HG03439 (cell line): Measurements from ENCODE around the gene DYRK1A.

Experiments used
- ATAC-seq: cut with Tn5 transposase; IDR thresholded peaks from one replicate; pipeline ENCODE4 v1.9.1; 2021; ENCODE audit warnings: mild to moderate bottlenecking, moderate library complexity; ENCODE audit not compliant: unreplicated experiment

DYRK1A gene

DNA sequence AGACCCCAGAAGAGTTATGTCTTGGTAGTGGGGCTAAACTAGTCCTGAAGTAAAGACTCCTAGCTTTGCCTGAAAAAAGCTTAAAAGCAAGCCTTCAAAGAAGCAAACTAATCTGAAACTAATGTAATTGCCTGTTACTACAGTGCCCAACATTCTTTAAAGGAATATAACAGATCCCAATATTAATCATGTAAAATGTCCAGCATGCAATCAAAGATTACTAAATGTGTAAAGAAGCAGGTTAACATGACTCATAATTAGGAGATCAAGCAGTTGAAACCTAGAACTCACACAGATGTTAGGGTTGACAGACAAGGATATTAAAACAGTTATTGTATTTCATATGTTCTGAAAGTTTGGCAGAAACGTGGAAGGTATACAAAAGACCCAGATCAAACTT, 17.8 kb downstream of the DYRK1A start:
- no peak for ATAC-seq

DNA sequence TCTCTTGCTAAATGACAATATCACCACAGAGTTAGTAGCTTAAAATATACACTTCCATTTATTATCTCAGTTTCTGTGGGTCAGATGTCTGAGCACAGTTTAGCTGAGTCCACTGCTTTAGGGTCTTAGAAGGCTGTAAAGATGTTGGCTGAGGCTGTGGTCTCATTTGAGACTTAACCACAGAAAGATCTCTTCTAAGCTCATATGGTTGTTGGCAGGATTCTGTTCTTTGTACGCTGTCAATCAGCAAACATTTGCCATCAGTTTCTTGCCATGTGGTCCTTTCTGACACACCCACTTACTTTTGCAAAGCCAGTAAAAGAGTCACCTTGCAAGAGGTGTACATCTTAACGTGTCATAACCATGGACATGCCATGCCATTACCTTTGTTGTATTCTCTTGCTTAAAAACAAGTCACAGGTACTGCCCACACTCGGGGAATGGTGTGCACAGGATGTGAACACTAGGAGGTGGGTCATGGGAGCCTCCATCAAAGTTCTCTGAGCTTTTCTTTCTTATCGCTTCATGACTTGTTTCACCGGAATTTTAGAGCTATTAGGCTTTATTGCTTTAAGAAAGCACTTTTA, 18.7 kb downstream of the DYRK1A start:
- no peak for ATAC-seq

DNA sequence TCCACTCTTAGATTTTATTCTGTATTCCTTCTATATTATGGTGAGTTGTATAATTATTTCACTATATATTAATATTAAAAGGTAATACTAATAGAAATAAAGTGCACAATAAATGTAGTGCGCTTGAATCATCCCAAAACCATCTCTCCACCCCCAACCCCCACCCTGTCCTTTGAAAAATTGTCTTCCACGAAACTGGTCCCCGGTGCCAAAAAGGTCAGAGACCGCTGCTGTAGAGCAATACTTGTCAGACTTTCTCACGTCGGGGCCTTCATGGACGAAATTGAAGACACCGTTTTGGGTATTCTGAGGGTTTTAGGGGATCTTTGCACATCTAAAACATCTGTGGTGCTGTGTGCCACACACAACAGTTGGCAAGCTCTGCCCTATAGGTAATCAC, 19.6 kb downstream of the DYRK1A start:
- ATAC-seq = no peak

DNA sequence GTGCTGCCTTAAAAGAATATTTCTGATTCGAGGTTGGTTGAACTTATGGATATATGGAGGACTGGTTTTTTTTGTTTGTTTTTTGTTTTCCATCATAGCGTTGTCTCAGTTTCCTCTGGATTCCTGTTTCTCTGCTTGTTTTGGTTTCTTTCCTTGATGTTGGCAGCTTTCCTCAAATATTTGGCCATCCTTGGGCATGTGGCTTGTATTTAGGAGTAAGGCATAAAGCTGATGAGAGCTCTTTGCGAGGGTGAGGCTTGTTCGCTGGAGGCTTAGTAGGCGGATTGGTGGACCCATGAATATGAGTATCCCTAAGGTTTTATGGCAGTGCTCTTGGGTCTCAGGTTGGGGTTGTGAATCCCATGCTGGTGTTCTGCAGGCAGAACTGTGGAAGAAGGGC, 22.9 kb downstream of the DYRK1A start:
- ATAC-seq = no peak

DNA sequence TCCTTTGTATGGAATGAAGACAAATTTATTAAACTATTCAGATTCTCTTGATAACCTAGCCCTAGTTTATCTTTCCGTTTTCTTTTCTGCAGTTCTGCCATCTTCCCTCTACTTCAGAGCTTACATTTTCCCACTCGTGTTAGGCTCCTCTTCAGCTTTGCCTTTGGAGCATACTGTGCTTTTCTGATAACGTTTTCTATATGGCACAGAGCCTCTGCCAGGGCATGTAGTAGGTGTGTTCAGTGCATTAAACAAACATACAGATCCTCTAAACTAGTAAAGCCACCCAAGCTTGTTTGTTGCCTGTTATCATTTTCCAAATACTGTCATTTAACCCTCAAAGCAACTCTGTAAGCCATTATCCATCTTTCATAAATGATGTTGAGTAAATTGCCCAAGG, 25.1 kb downstream of the DYRK1A start:
- no peak for ATAC-seq

DNA sequence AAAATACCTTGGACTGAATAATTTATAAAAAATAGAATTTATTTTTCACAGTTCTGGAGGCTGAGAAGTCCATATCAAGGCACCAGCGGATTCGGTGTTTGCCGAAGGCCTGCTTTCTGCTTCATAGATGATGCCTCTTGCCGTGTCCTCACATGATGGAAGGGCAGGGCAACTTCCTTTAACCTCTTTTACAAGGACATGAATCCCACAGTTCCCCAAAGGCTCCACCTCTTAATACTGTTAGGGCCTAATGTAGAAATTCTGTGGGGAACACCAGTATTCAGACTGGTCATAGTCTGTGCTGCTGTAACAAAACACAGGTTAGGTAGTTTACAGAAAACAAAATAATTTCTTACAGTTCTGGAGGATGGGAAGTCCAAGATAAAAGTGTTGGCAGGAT, 25.9 kb downstream of the DYRK1A start:
- no peak for ATAC-seq

DNA sequence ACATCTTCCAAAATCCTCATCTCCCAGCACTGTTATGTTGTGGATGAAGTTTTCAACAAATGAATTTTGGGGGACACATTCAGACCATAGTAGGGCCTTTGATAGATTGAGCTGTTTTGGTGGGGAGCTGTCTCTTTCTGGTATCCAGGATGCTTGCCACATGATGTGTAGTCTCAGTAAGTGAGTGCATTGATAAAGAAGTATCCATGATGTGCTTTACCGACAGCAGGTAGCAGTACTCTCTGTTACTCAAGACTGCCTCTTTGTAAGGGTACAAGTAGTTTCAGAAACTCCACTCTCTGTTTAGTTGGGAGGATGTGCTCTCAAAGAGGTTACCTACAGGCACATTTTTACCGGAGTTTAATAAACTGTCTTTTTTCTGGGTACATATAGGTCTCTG, 26.5 kb downstream of the DYRK1A start:
- no peak for ATAC-seq

DNA sequence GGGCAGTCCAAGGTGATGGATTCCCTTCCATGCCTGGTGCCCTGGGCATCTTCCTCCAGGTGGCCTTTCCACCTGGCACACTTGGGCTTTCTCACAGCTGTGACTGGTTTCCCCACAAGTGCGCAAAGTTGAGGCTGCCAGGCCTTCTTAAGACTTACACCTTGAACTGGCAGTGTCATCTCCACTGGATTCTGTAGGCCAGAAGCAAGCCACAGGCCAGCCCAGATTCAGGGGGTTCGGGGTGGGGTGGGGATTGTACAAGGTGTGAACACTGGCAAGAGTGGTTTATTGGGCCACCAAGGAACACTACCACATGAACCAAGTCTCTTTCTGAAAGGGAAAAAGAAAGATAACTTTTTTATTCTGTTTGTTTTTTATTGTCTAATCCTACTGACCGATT, 27.2 kb downstream of the DYRK1A start:
- ATAC-seq = no peak

DNA sequence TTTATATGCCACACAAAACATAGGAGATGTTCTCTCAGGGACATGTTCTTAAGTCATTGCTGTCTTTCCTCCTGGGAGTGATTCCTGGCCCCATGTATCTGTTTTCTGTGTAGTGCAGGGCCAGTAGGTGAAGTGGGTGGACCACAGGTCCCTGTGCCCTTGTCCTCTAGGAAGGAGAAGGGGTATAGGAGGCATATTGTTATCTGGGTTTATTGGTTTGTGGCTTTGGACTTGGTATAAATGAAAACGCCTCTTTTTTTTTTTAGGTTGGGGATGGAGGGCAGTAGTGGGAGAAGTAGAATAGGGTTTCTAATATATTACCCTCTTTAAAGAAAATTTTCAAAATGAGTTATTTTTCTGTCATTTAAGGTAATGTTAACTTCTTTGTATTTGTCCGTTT, 29.4 kb downstream of the DYRK1A start:
- ATAC-seq = no peak

DNA sequence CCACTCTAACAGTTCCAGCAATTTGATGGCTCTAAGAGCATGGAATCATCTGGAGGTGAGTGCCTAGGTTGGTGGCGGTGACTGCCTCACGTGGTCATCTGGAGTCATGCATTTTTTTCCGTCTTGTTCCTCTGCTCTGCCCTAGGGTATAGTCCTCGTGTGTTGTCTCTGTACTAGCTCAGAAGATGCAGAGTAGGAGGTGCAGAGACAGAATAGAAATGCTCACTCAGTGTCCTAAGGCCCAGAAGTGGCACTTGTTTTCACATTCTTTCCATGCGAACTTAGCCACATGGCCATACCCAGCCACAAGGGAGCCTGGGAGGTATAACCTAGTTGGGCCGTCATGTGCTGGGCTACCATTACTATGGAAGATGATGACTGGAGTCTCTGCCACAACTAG, 30.3 kb downstream of the DYRK1A start:
- no peak for ATAC-seq

DNA sequence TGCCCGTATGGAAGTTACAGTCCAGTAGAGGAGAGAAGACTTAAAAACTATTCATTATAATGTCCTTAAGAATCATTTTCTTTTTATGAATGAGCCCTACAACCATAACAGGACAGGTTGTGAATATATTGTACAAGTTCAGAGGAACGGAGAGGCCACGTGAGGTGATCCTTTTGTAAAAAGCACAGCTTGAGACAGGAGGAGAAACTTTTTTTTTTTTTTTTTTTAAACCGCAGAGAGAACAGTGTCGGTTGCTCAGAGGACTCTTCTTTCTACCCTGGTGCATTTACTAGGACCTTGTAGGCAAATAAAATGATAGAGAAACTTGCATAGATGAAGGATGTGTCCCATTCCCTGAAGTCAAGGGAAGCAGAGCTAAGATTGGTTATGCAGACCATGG, 32.1 kb downstream of the DYRK1A start:
- ATAC-seq = no peak

DNA sequence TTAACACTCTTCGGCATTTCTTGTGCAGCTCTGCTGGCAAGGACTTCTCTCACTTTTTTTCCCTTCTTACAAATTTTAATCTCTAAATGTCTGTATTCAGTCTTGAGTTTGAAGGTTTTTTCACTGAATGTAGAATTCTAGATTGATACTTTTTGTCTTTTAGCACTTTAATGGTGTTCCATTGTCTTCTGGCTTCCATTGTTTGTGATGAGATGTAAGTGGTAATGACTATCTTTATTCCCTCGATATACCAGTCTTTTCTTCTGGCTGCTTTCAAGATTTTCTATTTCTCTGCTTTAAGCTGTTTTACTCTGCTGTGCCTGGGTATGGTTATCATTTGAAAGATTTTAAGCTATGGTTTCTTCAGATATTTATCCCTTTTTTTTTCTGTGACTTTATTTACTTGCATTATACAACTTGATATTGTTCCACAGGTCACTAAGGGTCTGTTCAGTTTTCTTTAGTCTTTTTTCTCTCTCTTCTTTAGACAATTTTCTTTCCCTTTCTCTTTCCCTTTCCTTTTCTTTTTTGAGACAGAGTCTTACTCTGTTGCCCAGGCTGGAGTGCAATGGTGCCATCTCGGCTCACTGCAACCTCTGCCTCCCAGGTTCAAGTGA, 35.8 kb downstream of the DYRK1A start:
- no peak for ATAC-seq

DNA sequence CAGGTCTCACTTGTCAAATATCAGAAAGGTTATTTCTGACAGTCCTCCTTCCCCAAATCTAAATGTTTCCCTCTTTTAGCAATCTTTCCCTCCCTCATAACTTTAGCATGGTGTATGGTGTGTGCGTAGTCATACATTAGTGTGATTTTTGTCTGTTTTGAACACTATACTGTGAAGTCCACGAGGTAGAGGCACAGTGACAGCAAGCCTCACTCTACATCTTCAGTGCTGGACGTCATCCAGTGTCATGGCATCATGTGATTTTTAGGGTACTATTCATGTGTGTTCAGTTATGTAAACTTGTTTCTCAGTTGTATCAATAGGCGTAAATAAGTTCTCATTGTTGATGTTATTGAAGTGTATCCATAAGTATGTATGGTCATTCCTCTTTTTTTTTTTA, 39.1 kb downstream of the DYRK1A start:
- ATAC-seq = no peak

DNA sequence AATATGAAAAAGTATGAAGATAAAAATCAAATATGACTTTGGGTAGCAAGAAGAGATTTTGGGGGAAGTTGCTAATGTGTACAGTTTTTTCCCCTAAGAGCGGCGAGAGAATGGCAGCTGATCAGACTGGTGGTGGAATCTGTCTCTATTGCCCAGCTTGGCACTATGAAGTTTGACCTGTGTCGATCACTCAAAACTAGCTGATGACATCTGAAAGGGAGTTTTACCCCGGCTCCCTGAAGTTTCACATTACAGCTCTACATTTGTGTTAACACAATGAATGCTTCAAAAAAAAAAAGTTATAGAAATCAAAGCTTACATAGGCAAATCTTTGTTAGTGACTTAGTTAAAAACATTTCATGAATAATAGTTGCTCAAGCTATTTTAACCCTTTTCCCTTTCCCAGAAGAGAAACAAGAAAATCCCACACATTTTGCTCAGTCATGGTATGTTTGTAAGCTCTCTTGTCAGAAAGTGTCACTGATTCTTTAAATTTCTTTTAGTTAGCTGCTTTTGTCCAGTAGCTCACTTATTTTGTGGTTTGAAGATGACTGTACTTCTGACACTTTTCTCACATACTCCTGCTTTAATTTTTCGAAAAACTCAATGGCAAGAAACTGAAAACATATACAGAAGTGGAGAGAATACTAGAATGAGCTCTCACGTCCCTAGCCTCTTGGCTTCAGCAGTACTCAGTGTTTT, 41.3 kb downstream of the DYRK1A start:
- ATAC-seq = peak; percentile 55

DNA sequence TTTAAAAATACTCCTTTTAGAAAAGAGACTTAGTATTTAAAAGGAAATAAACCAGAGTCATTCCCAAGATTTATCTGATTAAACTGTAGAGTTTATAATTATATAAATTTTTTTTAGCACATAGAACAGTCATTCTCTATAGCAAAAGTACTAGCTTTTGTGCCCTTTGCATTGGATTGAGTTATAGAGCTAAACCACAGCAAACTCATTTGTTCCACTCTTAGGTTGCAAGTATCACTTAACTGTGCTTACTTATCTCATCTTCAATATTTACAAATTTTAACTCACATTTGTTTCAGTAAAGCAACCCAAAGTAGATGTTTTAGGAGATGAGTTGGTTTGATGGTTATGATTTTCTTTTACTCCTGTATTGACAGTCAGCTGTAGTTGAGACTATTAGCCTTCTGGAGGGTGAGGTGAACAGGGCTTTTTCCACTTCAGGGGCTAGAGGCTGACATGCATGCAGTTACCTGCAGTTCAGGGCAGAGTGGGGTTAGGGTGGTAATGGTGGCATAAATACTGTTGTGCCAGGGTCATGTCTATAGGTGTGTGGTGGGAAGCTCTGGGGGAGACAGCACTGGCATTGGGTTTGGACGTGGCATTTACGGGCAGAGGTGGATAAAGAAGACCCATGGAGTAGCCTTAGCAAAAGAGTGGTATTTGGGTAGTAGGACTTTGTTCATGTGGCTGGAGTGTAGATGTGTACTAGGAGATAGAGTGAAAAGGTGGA, 42.1 kb downstream of the DYRK1A start:
- ATAC-seq = no peak

DNA sequence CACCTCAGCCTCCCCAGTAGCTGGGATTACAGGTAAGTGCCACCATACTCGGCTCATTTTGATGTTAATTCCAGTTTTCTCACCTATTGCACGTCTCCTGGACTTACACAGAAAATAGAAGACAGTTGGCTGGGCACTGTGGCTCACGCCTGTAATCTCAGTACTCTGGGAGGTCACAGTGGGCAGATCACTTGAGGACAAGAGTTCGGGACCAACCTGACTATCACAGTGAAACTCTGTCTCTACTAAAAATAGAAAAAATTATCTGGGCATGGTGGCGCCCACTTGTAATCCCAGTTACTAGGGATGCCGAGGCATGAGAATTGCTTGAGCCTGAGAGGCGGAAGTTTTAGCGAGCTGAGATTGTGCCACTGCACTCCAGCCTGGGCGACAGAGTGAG, 44.1 kb downstream of the DYRK1A start:
- ATAC-seq = no peak

DNA sequence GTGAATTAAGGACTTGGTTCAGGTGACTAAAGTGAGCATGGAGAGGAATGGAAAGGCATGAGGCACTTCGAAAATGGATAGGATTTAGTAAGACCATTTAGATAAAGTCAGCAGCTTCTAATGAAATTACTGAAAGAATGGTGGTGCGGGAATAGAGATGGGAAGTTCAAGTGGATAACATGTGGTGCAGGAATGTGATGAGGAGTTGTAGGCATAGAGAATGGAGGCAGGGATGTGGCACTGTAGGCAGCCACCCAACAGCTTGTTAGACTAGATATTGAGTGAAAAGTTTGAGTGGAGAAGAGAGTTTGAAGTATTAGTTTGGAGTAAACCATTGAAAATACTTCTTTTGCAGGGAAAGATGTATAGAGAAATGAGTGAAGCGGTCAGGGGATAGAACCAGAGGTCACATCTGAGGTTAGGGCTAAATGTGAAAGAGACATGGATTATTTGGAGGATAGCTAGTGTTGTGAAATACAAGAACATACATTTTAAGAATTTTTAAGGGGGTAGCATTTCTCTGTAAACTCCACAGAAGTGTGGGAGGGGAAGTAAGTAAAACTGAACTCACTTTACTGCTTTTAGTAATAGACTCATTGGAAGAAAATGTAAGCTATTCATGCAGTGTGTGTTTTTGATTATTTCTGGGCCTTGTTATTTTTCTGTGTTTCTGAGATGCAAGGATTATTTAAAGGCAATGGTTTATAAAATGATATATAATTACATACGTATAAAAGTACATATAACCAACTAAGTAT, 46.2 kb downstream of the DYRK1A start:
- ATAC-seq = no peak

DNA sequence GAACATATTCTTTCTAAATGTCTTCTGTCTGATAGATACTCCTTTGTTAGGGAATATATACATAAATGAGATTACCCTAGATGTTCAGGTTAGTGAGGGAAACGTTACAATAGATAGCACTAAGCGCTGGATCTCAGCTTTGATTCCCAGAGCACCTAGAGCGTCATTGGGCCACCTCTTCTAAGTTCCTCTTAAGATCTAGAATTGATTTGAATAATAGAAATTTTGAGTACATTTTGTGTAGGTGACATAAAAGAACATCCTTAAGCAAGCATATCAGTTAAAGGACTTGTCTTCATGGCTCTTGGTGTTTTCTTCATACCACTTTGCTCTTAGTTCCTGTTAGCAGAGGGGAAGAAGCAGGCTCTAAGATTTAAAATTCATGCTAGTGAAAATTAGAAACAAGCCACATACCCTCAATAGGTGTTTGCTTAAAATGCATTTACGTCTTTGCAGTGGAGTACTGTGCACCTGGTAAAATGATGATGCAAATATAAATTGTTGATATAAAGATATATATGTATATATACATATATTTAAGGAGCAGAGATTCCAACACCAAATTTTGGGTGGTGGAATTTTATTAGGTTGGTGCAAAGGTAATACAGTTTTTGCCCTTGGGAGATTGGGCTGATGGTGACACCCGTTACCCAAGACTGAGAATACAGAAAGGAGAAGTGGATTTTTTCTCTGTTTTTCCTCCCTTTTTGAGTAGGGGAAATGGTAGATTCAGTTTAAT, 47.1 kb downstream of the DYRK1A start:
- no peak for ATAC-seq

DNA sequence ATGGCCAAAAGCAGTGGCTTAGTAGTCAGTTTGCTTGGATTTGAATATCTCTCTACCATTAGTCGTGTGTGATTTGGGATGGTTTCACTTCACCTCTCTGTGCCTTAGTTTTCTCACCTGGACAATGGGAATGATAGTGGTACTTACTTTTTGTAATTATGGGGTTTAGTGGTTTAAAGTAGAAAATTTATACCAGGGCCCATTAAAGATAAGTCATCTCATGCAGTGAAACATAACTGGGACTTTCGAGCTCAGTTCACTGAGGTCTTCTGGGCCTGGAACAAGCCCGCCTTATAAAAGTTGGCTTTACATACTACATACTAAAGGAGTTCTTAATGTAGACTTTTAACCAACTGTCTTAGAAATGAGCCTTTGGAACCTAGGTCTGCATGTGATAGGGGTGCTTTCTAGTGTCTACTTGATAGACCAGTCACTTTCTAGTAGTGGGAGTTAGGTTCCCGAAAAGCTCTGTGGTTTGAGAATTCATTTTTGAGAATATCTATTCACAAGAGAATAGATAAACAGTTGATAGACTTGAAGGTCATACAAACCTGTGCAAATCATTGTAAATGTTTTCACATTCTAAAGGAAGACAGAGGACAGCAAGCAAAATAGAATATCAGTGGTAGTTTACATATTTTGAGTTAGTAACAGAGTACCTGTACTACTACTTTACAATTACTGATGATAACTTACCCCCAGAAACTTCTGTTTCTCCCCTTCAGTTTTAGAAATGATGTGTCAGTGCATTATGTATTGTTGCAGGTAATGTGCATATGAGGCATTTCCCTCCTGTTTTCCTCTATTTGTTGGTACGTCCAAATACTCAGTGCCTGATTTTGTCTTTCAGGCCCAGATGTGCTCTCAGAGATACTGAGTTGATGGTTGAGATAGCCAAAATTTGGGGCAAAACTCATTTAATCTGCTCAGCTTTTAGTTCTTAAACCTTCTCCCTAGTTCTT, 48.0 kb downstream of the DYRK1A start:
- no peak for ATAC-seq
